NT2/D1 (cell line): ENCODE data around the gene ATP2A3.

Source experiments
- DNase-seq: peaks from one replicate; pipeline ENCODE4 v3.0.0-alpha.2; 2011; ENCODE audit warnings: low read depth, low spot score
- H3K27me3 ChIP-seq: 2 replicates; pipeline ENCODE4 v1.6.0; 2011; ENCODE audit warnings: mild to moderate bottlenecking; ENCODE audit not compliant: insufficient read length, insufficient read depth
- H3K36me3 ChIP-seq: 2 replicates; pipeline ENCODE4 v1.6.1; 2011; ENCODE audit warnings: mild to moderate bottlenecking, low read length, mixed read lengths; ENCODE audit not compliant: insufficient read depth, insufficient read length
- H3K4me1 ChIP-seq: 2 replicates; pipeline ENCODE4 v1.5.1; 2011; ENCODE audit not compliant: insufficient read depth, insufficient read length
- H3K4me3 ChIP-seq: 2 replicates; pipeline ENCODE4 v1.5.1; 2011; ENCODE audit warnings: low read depth; ENCODE audit not compliant: insufficient read length
- H3K9ac ChIP-seq: 2 replicates; pipeline ENCODE4 v1.6.0; 2011; ENCODE audit warnings: low read depth; ENCODE audit not compliant: insufficient read length
- H3K9me3 ChIP-seq: 2 replicates; pipeline ENCODE4 v1.5.1; 2011; ENCODE audit warnings: mild to moderate bottlenecking, low read length; ENCODE audit not compliant: insufficient read depth
- SUZ12 ChIP-seq: IDR thresholded peaks from 2 replicates; pipeline ENCODE4 v1.6.1; 2011; ENCODE audit not compliant: insufficient read length, insufficient read depth; ENCODE audit errors: extremely low read depth
- YY1 ChIP-seq: IDR thresholded peaks from 2 replicates; pipeline ENCODE4 v1.6.1; 2011; ENCODE audit not compliant: insufficient read length, insufficient read depth
- ZNF274 ChIP-seq: IDR thresholded peaks from 2 replicates; pipeline ENCODE4 v1.6.1; 2011; ENCODE audit warnings: mild to moderate bottlenecking, low read depth, low read length

ATP2A3 gene

GRCh38 chr17:3944485-3945388 lies 19.5 kb downstream of the ATP2A3 start:
- Histone ChIP-seq H3K9ac (peak overlapping the region; percentile 56), H3K27me3 (no peaks in the 10 kb centered on the region), H3K4me1 (peaks cover 12% of the 10 kb centered on the region), H3K9me3 (no peaks in the 10 kb centered on the region), H3K36me3 (peaks cover 17% of the 10 kb centered on the region), H3K4me3 (peak overlapping the region; percentile 46)
- peak; percentile 32 for DNase-seq
- TF ChIP-seq YY1 (no peak), ZNF274 (no peak), SUZ12 (no peak)

- Histone ChIP-seq H3K36me3 (peaks cover 19% of the 10 kb centered on the region), H3K9me3 (no peaks in the 10 kb centered on the region), H3K27me3 (no peaks in the 10 kb centered on the region), H3K4me1 (peaks cover 9% of the 10 kb centered on the region), H3K9ac (peak overlapping the region; percentile 50), H3K4me3 (no peak overlapping the region)
- no peak for DNase-seq
- no peak for TF ChIP-seq YY1
- TF ChIP-seq SUZ12, result no peak
- no peak for TF ChIP-seq ZNF274
These were observed 20.9 kb downstream of the ATP2A3 start for GRCh38 chr17:3943240-3943891.

GRCh38 chr17:3940965-3941698 lies 23.1 kb downstream of the ATP2A3 start:
- TF ChIP-seq ZNF274, result no peak
- no peak for TF ChIP-seq YY1
- TF ChIP-seq SUZ12, result no peak
- Histone ChIP-seq H3K4me1 (peaks cover 9% of the 10 kb centered on the region), H3K27me3 (no peaks in the 10 kb centered on the region), H3K36me3 (peaks cover 36% of the 10 kb centered on the region), H3K4me3 (no peak overlapping the region), H3K9me3 (no peaks in the 10 kb centered on the region), H3K9ac (no peak overlapping the region)
- no peak for DNase-seq

GRCh38 chr17:3937359-3937758 lies 26.9 kb downstream of the ATP2A3 start:
- H3K4me1 ChIP-seq, result peaks cover 2% of the 10 kb centered on the region
- no peaks in the 10 kb centered on the region for H3K27me3 ChIP-seq
- peaks cover 31% of the 10 kb centered on the region for H3K36me3 ChIP-seq
- H3K9me3 ChIP-seq, result no peaks in the 10 kb centered on the region
- no peak for DNase-seq
- no peak overlapping the region for H3K9ac ChIP-seq
- no peak for TF ChIP-seq YY1
- TF ChIP-seq SUZ12, result no peak
- TF ChIP-seq ZNF274, result no peak
- H3K4me3 ChIP-seq, result no peak overlapping the region

GRCh38 chr17:3935825-3936355 lies 28.3 kb downstream of the ATP2A3 start:
- Histone ChIP-seq H3K36me3 (peaks cover 23% of the 10 kb centered on the region), H3K4me3 (no peak overlapping the region), H3K9me3 (no peaks in the 10 kb centered on the region), H3K9ac (no peak overlapping the region), H3K27me3 (no peaks in the 10 kb centered on the region), H3K4me1 (no peaks in the 10 kb centered on the region)
- TF ChIP-seq ZNF274, result no peak
- TF ChIP-seq YY1, result no peak
- TF ChIP-seq SUZ12, result no peak
- DNase-seq, result no peak

- no peaks in the 10 kb centered on the region for H3K27me3 ChIP-seq
- no peak overlapping the region for H3K9ac ChIP-seq
- H3K9me3 ChIP-seq, result no peaks in the 10 kb centered on the region
- DNase-seq, result peak; percentile 38
- no peak overlapping the region for H3K4me3 ChIP-seq
- H3K4me1 ChIP-seq, result no peaks in the 10 kb centered on the region
- peaks cover 20% of the 10 kb centered on the region for H3K36me3 ChIP-seq
- TF ChIP-seq YY1 (no peak), ZNF274 (no peak), SUZ12 (no peak)
These were observed 29.1 kb downstream of the ATP2A3 start for GRCh38 chr17:3935140-3935542.
